ENCODE results near the gene C1QTNF12.
A peak's percentile ranks its signal among the peaks of the same experiment; 100 is the strongest.

Gene C1QTNF12

GRCh38 chr1:1264868-1265272 is 18.3 kb upstream of the C1QTNF12 start:
- no peak overlapping the region for H3K9ac ChIP-seq (ENCODE audit: insufficient read length)
- DNase-seq (ENCODE audit: low read depth, low spot score), result no peak

GRCh38 chr1:1264026-1264425 is 17.5 kb upstream of the C1QTNF12 start:
- Histone ChIP-seq H3K27ac (no peak overlapping the region), H3K36me3 (ENCODE audit: insufficient read depth, low read length) (peaks cover 66% of the 10 kb centered on the region), H3K9me3 (ENCODE audit: low read depth, low read length) (no peaks in the 10 kb centered on the region), H3K4me3 (no peak overlapping the region), H3K9ac (ENCODE audit: insufficient read length) (no peak overlapping the region)
- DNase-seq (ENCODE audit: low read depth, low spot score), result no peak
- TF ChIP-seq POLR2AphosphoS5 (IDR thresholded peaks at IDR 0.05; ENCODE audit: borderline replicate concordance, low read depth, low read length) (no peak), FOXP2 (optimal IDR thresholded peaks at IDR 0.05; ENCODE audit: control extremely low read depth, extremely low read length, insufficient read depth) (no peak), EZH2 (IDR thresholded peaks at IDR 0.05) (no peak)

More at GRCh38 chr1:1264868-1265272, 18.3 kb upstream of the C1QTNF12 start:
- Histone ChIP-seq H3K36me3 (ENCODE audit: insufficient read depth, low read length) (peaks cover 63% of the 10 kb centered on the region), H3K4me3 (no peak overlapping the region), H3K9me3 (ENCODE audit: low read depth, low read length) (no peaks in the 10 kb centered on the region), H3K27ac (no peak overlapping the region)
- TF ChIP-seq FOXP2 (optimal IDR thresholded peaks at IDR 0.05; ENCODE audit: control extremely low read depth, extremely low read length, insufficient read depth), result no peak
- no peak for TF ChIP-seq POLR2AphosphoS5 (IDR thresholded peaks at IDR 0.05; ENCODE audit: borderline replicate concordance, low read depth, low read length)
- TF ChIP-seq EZH2 (IDR thresholded peaks at IDR 0.05), result no peak

- Histone ChIP-seq H3K4me3 (no peak overlapping the region), H3K27ac (no peak overlapping the region), H3K9ac (ENCODE audit: insufficient read length) (no peak overlapping the region), H3K36me3 (ENCODE audit: insufficient read depth, low read length) (peaks cover 65% of the 10 kb centered on the region), H3K9me3 (ENCODE audit: low read depth, low read length) (no peaks in the 10 kb centered on the region)
- no peak for TF ChIP-seq FOXP2 (optimal IDR thresholded peaks at IDR 0.05; ENCODE audit: control extremely low read depth, extremely low read length, insufficient read depth)
- no peak for TF ChIP-seq EZH2 (IDR thresholded peaks at IDR 0.05)
- no peak for TF ChIP-seq POLR2AphosphoS5 (IDR thresholded peaks at IDR 0.05; ENCODE audit: borderline replicate concordance, low read depth, low read length)
- no peak for DNase-seq (ENCODE audit: low read depth, low spot score)
Observed at GRCh38 chr1:1262758-1263157, 16.2 kb upstream of the C1QTNF12 start.

- Histone ChIP-seq H3K9ac (ENCODE audit: insufficient read length) (no peak overlapping the region), H3K4me3 (no peak overlapping the region), H3K36me3 (ENCODE audit: insufficient read depth, low read length) (peaks cover 64% of the 10 kb centered on the region)
Observed at GRCh38 chr1:1262071-1262470, 15.5 kb upstream of the C1QTNF12 start.

GRCh38 chr1:1260843-1261560 is 14.5 kb upstream of the C1QTNF12 start:
- Histone ChIP-seq H3K9me3 (ENCODE audit: low read depth, low read length) (no peaks in the 10 kb centered on the region), H3K27ac (peak overlapping the region; percentile 42; the same call in 1 of the 2 replicates), H3K9ac (ENCODE audit: insufficient read length) (no peak overlapping the region), H3K4me3 (no peak overlapping the region), H3K36me3 (ENCODE audit: insufficient read depth, low read length) (peaks cover 70% of the 10 kb centered on the region)
- TF ChIP-seq FOXP2 (optimal IDR thresholded peaks at IDR 0.05; ENCODE audit: control extremely low read depth, extremely low read length, insufficient read depth), result no peak
- no peak for TF ChIP-seq EZH2 (IDR thresholded peaks at IDR 0.05)
- no peak for TF ChIP-seq POLR2AphosphoS5 (IDR thresholded peaks at IDR 0.05; ENCODE audit: borderline replicate concordance, low read depth, low read length)
- DNase-seq (ENCODE audit: low read depth, low spot score), result no peak

More at GRCh38 chr1:1262071-1262470, 15.5 kb upstream of the C1QTNF12 start:
- Histone ChIP-seq H3K9me3 (ENCODE audit: low read depth, low read length) (no peaks in the 10 kb centered on the region), H3K27ac (no peak overlapping the region)
- no peak for DNase-seq (ENCODE audit: low read depth, low spot score)
- TF ChIP-seq POLR2AphosphoS5 (IDR thresholded peaks at IDR 0.05; ENCODE audit: borderline replicate concordance, low read depth, low read length) (no peak), EZH2 (IDR thresholded peaks at IDR 0.05) (no peak), FOXP2 (optimal IDR thresholded peaks at IDR 0.05; ENCODE audit: control extremely low read depth, extremely low read length, insufficient read depth) (no peak)

- DNase-seq (ENCODE audit: low read depth, low spot score), result no peak
- H3K27ac ChIP-seq, result no peak overlapping the region; the same call in 1 of the 2 replicates
- no peaks in the 10 kb centered on the region for H3K9me3 ChIP-seq (ENCODE audit: low read depth, low read length)
- H3K4me3 ChIP-seq, result no peak overlapping the region
- no peak overlapping the region for H3K9ac ChIP-seq (ENCODE audit: insufficient read length)
- TF ChIP-seq FOXP2 (optimal IDR thresholded peaks at IDR 0.05; ENCODE audit: control extremely low read depth, extremely low read length, insufficient read depth) (no peak), EZH2 (IDR thresholded peaks at IDR 0.05) (no peak), POLR2AphosphoS5 (IDR thresholded peaks at IDR 0.05; ENCODE audit: borderline replicate concordance, low read depth, low read length) (no peak)
- H3K36me3 ChIP-seq (ENCODE audit: insufficient read depth, low read length), result peaks cover 73% of the 10 kb centered on the region
Observed at GRCh38 chr1:1259951-1260600, 13.6 kb upstream of the C1QTNF12 start.

- no peak for DNase-seq (ENCODE audit: low read depth, low spot score)
- Histone ChIP-seq H3K36me3 (ENCODE audit: insufficient read depth, low read length) (peaks cover 72% of the 10 kb centered on the region), H3K4me3 (no peak overlapping the region), H3K9ac (ENCODE audit: insufficient read length) (no peak overlapping the region), H3K9me3 (ENCODE audit: low read depth, low read length) (no peaks in the 10 kb centered on the region), H3K27ac (no peak overlapping the region)
- TF ChIP-seq FOXP2 (optimal IDR thresholded peaks at IDR 0.05; ENCODE audit: control extremely low read depth, extremely low read length, insufficient read depth) (no peak), POLR2AphosphoS5 (IDR thresholded peaks at IDR 0.05; ENCODE audit: borderline replicate concordance, low read depth, low read length) (no peak), EZH2 (IDR thresholded peaks at IDR 0.05) (no peak)
Observed at GRCh38 chr1:1259540-1259939, 13.0 kb upstream of the C1QTNF12 start.

GRCh38 chr1:1259119-1259488 is 12.6 kb upstream of the C1QTNF12 start:
- Histone ChIP-seq H3K9me3 (ENCODE audit: low read depth, low read length) (no peaks in the 10 kb centered on the region), H3K9ac (ENCODE audit: insufficient read length) (no peak overlapping the region), H3K36me3 (ENCODE audit: insufficient read depth, low read length) (peaks cover 70% of the 10 kb centered on the region), H3K27ac (no peak overlapping the region), H3K4me3 (no peak overlapping the region)
- TF ChIP-seq EZH2 (IDR thresholded peaks at IDR 0.05) (no peak), FOXP2 (optimal IDR thresholded peaks at IDR 0.05; ENCODE audit: control extremely low read depth, extremely low read length, insufficient read depth) (no peak), POLR2AphosphoS5 (IDR thresholded peaks at IDR 0.05; ENCODE audit: borderline replicate concordance, low read depth, low read length) (no peak)
- no peak for DNase-seq (ENCODE audit: low read depth, low spot score)
